DOHH2 (cell line): ENCODE results near the gene MYH15.

Experiments
- H3F3A ChIP-seq: fragments of 200-600 bp; sonication (generic), shearing (Covaris generic); 2 replicates; pipeline ENCODE4 v1.6.0; 2016; ENCODE audit warnings: antibody characterized with exemption, mild to moderate bottlenecking; ENCODE audit not compliant: control insufficient read depth, insufficient read depth
- H3K27ac ChIP-seq: fragments of 200-600 bp; sonication (generic); 2 replicates; pipeline ENCODE4 v1.5.1; 2014; ENCODE audit warnings: low read depth, mild to moderate bottlenecking, low read length, moderate library complexity
- H3K27me3 ChIP-seq: fragments of 200-600 bp; sonication (generic); 2 replicates; pipeline ENCODE4 v1.6.1; 2014; ENCODE audit warnings: mild to moderate bottlenecking, low read length, mixed read lengths; ENCODE audit not compliant: control insufficient read depth
- H3K36me3 ChIP-seq: fragments of 200-600 bp; sonication (generic); 2 replicates; pipeline ENCODE4 v1.6.1; 2014; ENCODE audit warnings: mild to moderate bottlenecking, low read length, moderate library complexity, mixed read lengths; ENCODE audit not compliant: control insufficient read depth
- H3K4me1 ChIP-seq: fragments of 200-600 bp; sonication (generic); 2 replicates; pipeline ENCODE4 v1.6.1; 2014; ENCODE audit warnings: mild to moderate bottlenecking, low read length, mixed read lengths; ENCODE audit not compliant: control insufficient read depth
- H3K4me2 ChIP-seq: fragments of 200-600 bp; sonication (generic); 2 replicates; pipeline ENCODE4 v1.6.0; 2014; ENCODE audit warnings: mild to moderate bottlenecking, low read length, moderate library complexity
- H3K4me3 ChIP-seq: fragments of 200-600 bp; sonication (generic); 2 replicates; pipeline ENCODE4 v1.5.1; 2014; ENCODE audit warnings: mild to moderate bottlenecking, low read length, mixed read lengths
- H3K79me2 ChIP-seq: fragments of 200-600 bp; sonication (generic); 2 replicates; pipeline ENCODE4 v1.6.1; 2014; ENCODE audit warnings: mild to moderate bottlenecking, low read length, mixed read lengths; ENCODE audit not compliant: control insufficient read depth
- H3K9me2 ChIP-seq: fragments of 200-600 bp; sonication (generic); replicated peaks from 2 replicates; pipeline ENCODE4 v1.6.1; 2014; ENCODE audit warnings: mild to moderate bottlenecking, low read length, mixed read lengths; ENCODE audit not compliant: control insufficient read depth
- H3K9me3 ChIP-seq: fragments of 200-600 bp; sonication (generic); 2 replicates; pipeline ENCODE4 v1.6.1; 2014; ENCODE audit warnings: antibody characterized with exemption, low read length, mixed read lengths; ENCODE audit not compliant: control insufficient read depth, insufficient read depth
- H4K20me1 ChIP-seq: fragments of 200-600 bp; sonication (generic); 2 replicates; pipeline ENCODE4 v1.6.0; 2014; ENCODE audit warnings: low read depth, mild to moderate bottlenecking, antibody characterized with exemption, low read length, moderate library complexity; ENCODE audit not compliant: control insufficient read depth, insufficient read depth
- CTCF ChIP-seq: fragments of 200-600 bp; sonication (generic); IDR thresholded peaks from one replicate; pipeline ENCODE4 v1.5.1; 2014; ENCODE audit warnings: antibody characterized with exemption, mild to moderate bottlenecking, low read depth, low read length; ENCODE audit not compliant: poor library complexity, severe bottlenecking
- EZH2phosphoT487 ChIP-seq: fragments of 200-600 bp; sonication (generic); IDR thresholded peaks from 2 replicates; pipeline ENCODE4 v1.6.1; 2017; ENCODE audit warnings: borderline replicate concordance, mild to moderate bottlenecking, antibody characterized with exemption, low read length, moderate library complexity, mixed read lengths

Gene MYH15

GRCh38 chr3:108461661-108462111 is 48.7 kb downstream of the MYH15 start:
- no peaks in the 10 kb centered on the region for H3K36me3 ChIP-seq
- TF ChIP-seq CTCF, result no peak
- no peak for TF ChIP-seq EZH2phosphoT487
- no peaks in the 10 kb centered on the region for H3K9me3 ChIP-seq
- H3K27ac ChIP-seq, result no peak overlapping the region
- H4K20me1 ChIP-seq, result no peaks in the 10 kb centered on the region
- H3K4me3 ChIP-seq, result no peak overlapping the region
- no peaks in the 10 kb centered on the region for H3K9me2 ChIP-seq
- no peaks in the 10 kb centered on the region for H3K27me3 ChIP-seq
- no peaks in the 10 kb centered on the region for H3K79me2 ChIP-seq
- H3F3A ChIP-seq, result no peaks in the 10 kb centered on the region
- H3K4me2 ChIP-seq, result no peak overlapping the region
- no peaks in the 10 kb centered on the region for H3K4me1 ChIP-seq

- Histone ChIP-seq H3K4me2 (no peak overlapping the region), H3K27me3 (no peaks in the 10 kb centered on the region), H3K4me3 (no peak overlapping the region), H4K20me1 (no peaks in the 10 kb centered on the region), H3F3A (no peaks in the 10 kb centered on the region), H3K79me2 (no peaks in the 10 kb centered on the region), H3K4me1 (no peaks in the 10 kb centered on the region), H3K9me3 (no peaks in the 10 kb centered on the region), H3K9me2 (no peaks in the 10 kb centered on the region), H3K27ac (no peak overlapping the region), H3K36me3 (no peaks in the 10 kb centered on the region)
- TF ChIP-seq CTCF (no peak), EZH2phosphoT487 (no peak)
Measured at GRCh38 chr3:108459225-108459624, 51.2 kb downstream of the MYH15 start.

- no peak overlapping the region for H3K27ac ChIP-seq
- H3K27me3 ChIP-seq, result no peaks in the 10 kb centered on the region
- H3K4me1 ChIP-seq, result no peaks in the 10 kb centered on the region
- no peak for TF ChIP-seq CTCF
- no peak for TF ChIP-seq EZH2phosphoT487
- H3K36me3 ChIP-seq, result no peaks in the 10 kb centered on the region
- no peak overlapping the region for H3K4me3 ChIP-seq
- H3K9me3 ChIP-seq, result no peaks in the 10 kb centered on the region
- H3F3A ChIP-seq, result no peaks in the 10 kb centered on the region
- no peaks in the 10 kb centered on the region for H3K79me2 ChIP-seq
- H4K20me1 ChIP-seq, result no peaks in the 10 kb centered on the region
- H3K9me2 ChIP-seq, result no peaks in the 10 kb centered on the region
- H3K4me2 ChIP-seq, result no peak overlapping the region
Measured at GRCh38 chr3:108455212-108455705, 55.1 kb downstream of the MYH15 start.

- no peaks in the 10 kb centered on the region for H3K79me2 ChIP-seq
- H3F3A ChIP-seq, result 0 out of 2 replicates have a peak, but pooled peaks cover 3% of the 10 kb centered on the region
- H3K4me1 ChIP-seq, result peaks cover 9% of the 10 kb centered on the region
- H3K4me2 ChIP-seq, result no peak overlapping the region
- no peak overlapping the region for H3K4me3 ChIP-seq
- H3K27me3 ChIP-seq, result no peaks in the 10 kb centered on the region
- no peaks in the 10 kb centered on the region for H3K9me2 ChIP-seq
- no peaks in the 10 kb centered on the region for H4K20me1 ChIP-seq
- TF ChIP-seq EZH2phosphoT487, result no peak
- TF ChIP-seq CTCF, result no peak
- H3K36me3 ChIP-seq, result no peaks in the 10 kb centered on the region
- peaks cover 6% of the 10 kb centered on the region; the same call in 1 of the 2 replicates for H3K9me3 ChIP-seq
- no peak overlapping the region for H3K27ac ChIP-seq
Measured at GRCh38 chr3:108453565-108453964, 56.8 kb downstream of the MYH15 start.
